HG03439 (cell line): ENCODE results near the gene GID8.
A peak's percentile ranks its signal among the peaks of the same experiment; 100 is the strongest.
"Not testable (repeated sequence)": the region's sequence is repeated elsewhere in the genome, so short reads cannot be mapped to it uniquely, and the experiment has no call there.

Experiments used
- ATAC-seq: cut with Tn5 transposase; IDR thresholded peaks from one replicate; pipeline ENCODE4 v1.9.1; 2021; ENCODE audit warnings: mild to moderate bottlenecking, moderate library complexity; ENCODE audit not compliant: unreplicated experiment

Gene GID8

GRCh38 chr20:62921119-62921687 lies 16.7 kb upstream of the GID8 start:
- no peak for ATAC-seq

GRCh38 chr20:62922451-62922921 lies 15.5 kb upstream of the GID8 start:
- no peak for ATAC-seq

DNA sequence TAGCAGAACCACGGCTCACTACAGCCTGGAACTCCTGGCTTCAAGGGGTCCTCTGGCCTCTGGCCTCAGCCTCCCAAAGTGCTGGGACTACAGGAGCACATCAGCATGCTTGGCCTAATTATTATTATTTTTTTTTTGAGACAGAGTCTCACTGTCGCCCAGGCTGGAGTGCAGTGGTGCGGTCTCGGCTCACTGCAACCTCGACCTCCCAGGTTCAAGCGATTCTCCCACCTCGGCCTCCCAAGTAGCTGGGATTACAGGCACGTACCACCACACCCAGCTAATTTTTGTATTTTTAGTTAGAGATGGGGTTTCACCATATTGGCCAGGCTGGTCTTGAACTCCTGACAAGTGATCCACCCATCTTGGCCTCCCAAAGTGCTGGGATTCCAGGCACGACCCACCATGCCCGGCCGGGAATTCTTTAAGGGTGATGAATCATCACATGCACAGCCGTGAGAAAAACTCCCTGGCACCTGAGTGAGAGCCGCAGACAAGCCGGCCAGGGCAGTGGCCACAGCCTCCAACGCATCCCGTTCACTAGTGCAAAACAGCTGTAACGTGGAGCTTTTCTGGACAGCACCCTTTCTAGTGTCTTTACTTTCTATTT lies 14.8 kb upstream of the GID8 start:
- ATAC-seq = not testable (repeated sequence)

GRCh38 chr20:62923669-62924441 lies 14.1 kb upstream of the GID8 start:
- no peak for ATAC-seq

GRCh38 chr20:62924442-62925075 lies 13.4 kb upstream of the GID8 start:
- ATAC-seq = no peak

DNA sequence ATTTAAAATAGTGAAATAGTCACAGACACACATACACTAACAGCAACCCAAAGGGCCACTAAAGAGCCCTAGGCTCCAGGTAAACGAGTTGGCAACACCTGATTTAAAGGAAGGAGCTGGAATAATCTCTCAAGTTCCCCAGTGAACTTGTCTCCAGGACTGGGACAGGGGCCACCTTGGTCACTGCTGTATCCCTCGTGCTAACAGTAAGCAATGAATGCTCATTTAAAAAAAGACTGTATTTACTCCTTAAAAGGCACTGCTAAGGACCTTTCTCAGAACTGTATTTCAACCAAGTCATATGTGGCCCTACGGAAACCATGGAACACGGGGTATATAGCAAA lies 12.9 kb upstream of the GID8 start:
- no peak for ATAC-seq

DNA sequence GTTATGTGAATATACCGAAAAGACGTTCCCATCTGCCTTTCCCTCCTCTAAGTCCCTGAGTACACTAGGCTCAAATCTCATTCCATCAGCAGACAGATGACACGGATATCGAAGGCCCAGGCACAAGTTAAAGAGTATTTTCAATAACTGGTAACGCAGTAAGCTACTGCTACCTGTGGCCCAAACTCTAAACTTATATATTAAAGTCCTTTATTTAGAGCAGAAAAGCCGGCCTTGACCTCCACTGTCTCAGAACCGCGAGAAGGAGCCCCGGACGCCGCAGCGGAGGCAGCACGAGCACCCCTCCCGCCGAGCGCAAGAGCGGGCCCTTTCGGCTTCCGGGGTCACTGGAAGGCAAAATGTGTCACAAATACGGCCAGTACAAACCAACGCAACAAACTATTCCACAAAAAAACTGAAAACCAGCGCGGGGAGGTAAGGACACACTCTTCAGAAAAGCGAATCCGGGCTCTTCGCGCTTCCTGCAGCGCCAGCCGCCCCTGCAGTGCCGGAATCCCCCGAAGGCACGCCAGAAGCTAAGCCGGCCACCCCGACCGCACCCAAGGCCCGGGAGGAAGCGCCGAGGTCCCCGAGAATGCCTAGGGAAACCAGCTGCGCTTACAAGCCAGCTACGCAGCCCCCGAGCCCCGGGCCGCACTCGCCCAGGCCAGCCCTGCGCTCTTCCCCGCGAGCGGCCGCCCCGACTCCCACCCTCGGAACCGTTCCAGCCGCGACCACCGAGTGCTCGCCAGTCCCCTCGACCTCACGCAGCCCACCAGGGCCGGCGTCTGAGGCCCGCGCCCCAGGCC lies 12.3 kb upstream of the GID8 start:
- ATAC-seq = peak; percentile 25

GRCh38 chr20:62926229-62927127 lies 11.5 kb upstream of the GID8 start, which contains the start of gene DIDO1:
TSS of gene DIDO1 (minus strand) at chr20:62926505.
- peak; percentile 67 for ATAC-seq

GRCh38 chr20:62927128-62927705 lies 10.7 kb upstream of the GID8 start:
- ATAC-seq = no peak

- ATAC-seq = no peak
Observed at GRCh38 chr20:62928246-62928939, 9.6 kb upstream of the GID8 start.

DNA sequence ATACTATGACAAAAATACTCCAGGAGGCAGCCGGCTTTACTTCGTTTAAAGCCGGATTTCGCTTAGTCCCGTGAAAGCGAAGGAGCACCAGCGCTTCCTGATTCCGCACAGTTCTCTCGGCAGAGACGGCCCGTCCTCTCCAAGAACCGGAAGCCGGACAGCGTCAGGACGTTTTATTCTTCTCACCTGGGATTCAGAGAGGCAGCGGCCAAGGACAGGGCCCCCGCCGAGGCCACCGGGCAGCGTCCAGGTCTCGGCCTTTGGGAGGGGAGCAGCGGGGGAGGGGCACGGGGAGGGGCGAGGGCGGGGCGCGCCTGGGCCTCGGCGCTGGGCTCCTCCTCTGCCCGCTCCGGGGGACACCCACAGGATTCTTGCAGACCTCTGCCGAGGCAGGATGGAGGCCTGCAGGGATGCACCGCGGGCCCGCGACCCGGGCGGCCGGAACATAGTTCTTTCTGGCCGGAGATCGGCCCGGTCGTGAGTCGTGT lies 8.9 kb upstream of the GID8 start:
- ATAC-seq = no peak

DNA sequence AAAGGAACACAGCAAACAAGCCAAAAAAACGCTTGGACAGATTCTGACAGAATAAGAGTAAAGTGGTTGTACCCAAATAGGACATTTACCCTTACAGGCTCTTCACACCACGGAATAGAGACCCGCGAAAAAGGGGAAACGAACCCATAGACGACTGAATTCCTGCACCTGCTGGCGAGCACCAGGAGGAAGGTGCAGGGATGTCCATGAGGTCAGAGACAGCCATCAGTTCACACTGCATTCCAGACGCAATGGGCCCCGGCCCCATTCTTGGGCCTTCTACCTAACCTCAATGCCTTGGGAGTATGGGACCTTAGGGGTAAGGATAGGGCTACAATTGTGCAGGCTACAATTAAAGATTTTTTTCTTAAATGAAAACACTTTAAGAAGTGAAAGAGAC lies 6.5 kb upstream of the GID8 start:
- ATAC-seq = no peak

GRCh38 chr20:62933966-62934365 lies 4.0 kb upstream of the GID8 start:
- no peak for ATAC-seq

GRCh38 chr20:62935204-62935967 lies 2.6 kb upstream of the GID8 start:
- no peak for ATAC-seq

GRCh38 chr20:62935968-62936585 lies 1.9 kb upstream of the GID8 start:
- ATAC-seq = no peak

DNA sequence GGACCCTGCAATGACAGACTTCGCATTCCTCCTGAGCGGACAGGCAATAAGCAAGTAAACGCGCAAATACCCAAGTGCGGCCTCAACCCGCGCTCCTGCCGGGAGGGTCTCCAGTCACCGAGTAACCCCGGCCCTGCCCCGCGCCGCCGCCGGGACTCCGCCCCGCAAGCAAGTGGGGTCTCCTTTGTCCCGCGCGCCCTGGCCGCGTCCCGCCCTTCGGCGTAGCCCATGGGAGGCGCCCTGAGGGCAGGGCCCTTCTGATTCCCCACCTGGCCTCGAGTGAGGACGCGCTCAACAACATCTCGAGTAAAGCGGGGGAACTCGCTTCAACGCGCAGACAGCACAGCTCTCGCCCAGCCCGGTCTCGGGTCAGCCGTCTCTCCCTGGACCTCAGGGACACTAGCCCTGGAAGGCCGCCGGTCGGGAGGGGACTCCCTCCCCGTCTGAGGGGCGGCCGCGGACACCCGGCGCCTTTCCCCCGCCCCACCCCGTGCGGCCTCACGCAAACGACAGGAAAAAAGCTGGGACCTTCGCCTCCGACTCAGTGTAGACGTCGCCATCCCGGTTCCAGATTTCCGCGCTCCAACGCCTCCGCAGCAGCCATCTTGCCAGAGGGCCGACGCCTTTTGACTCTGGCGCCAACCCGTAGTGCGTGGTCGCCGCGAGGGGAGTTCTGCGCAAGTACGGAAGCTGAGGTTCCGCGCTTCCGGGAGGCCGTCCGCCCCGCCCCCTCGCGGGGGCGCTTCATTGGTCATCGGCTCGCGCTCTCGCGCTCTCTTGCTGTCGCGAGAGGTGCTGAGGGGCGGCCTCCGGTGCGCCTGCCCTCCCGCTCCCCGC lies 461 bp upstream of the GID8 start:
- peak; percentile 82 for ATAC-seq

- ATAC-seq = no peak
Observed at GRCh38 chr20:62940875-62941274, 2.9 kb downstream of the GID8 start.
